HepG2 (cell line): ENCODE data around the gene CATSPERB.

Source experiments
- ESRRA ChIP-seq: sonication (generic); formaldehyde crosslinking; IDR thresholded peaks from 2 replicates; pipeline ENCODE4 v1.5.1; 2020; ENCODE audit warnings: mild to moderate bottlenecking, low read depth, missing genetic modification reagents
- EZH2 ChIP-seq: conservative IDR thresholded peaks from 2 replicates; pipeline ENCODE4 v1.6.1; 2012; ENCODE audit warnings: mild to moderate bottlenecking, low read depth, low read length, moderate library complexity
- MAFK ChIP-seq, 2 experiments: IDR thresholded peaks in 1 of 2; conservative IDR thresholded peaks in 1 of 2; 2 replicates each; pipeline ENCODE4 v1.6.1; 2011; ENCODE audit warnings: improper control_type of control experiment in 2 of 2, low read length in 2 of 2
- NFKB2 ChIP-seq: sonication (generic); formaldehyde crosslinking; IDR thresholded peaks from 2 replicates; pipeline ENCODE4 v1.4.0; 2020; ENCODE audit warnings: missing genetic modification reagents, borderline replicate concordance
- POLR2AphosphoS2 ChIP-seq: IDR thresholded peaks from 2 replicates; pipeline ENCODE4 v1.6.1; 2011; ENCODE audit warnings: low read depth, low read length, improper control_type of control experiment
- SUZ12 ChIP-seq: fragments of 150-350 bp; IDR thresholded peaks from 2 replicates; pipeline ENCODE4 v1.6.1; 2014; ENCODE audit warnings: low read depth, low read length
- ZNF20 ChIP-seq: sonication (generic); formaldehyde crosslinking; IDR thresholded peaks from 2 replicates; pipeline ENCODE4 v1.4.0; 2020; ENCODE audit warnings: mild to moderate bottlenecking, moderate library complexity, missing genetic modification reagents
- ZSCAN20 ChIP-seq: sonication (generic); formaldehyde crosslinking; IDR thresholded peaks from 2 replicates; pipeline ENCODE4 v1.4.0; 2020; ENCODE audit warnings: missing genetic modification reagents, mild to moderate bottlenecking, borderline replicate concordance
- TF ChIP-seq, protein P1 (sequence below): sonication (generic); formaldehyde crosslinking; IDR thresholded peaks from 2 replicates; pipeline ENCODE4 v1.8.1; 2023; ENCODE audit warnings: mild to moderate bottlenecking, missing genetic modification reagents, borderline replicate concordance

DNA sequence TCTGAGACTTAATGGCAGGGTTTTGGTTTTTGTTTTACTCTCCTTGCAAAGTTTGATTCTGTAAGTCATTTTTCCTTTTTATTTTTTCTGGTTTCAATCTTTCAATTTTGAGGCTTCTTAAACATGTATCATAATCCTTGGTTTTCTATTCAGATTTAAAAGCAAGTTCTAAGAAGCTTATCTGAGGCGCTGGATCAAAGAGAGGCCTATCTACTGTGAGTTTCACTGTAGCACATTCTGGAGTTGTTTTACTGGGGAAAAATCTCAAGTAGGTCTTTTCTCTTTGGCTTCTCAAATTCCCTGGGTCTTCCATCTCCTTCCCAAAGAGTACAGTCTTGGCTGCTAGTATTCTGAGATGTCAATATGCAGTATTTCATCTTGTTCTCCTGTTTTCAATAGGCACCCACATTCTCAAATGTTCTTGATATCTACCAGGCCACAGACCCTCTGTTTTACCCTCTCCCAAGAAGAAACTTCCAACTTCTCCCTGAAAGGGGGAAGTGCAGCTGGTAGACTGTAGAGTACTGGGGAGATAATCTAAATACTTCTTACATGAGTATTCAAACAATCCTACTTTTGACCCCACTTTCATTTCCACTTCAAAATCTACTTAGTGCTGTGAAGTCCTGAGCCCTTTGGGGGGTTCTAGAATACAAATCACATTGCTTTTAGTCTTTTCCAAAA lies 10.9 kb upstream of the CATSPERB start:
- TF ChIP-seq ESRRA (CRISPR knock-in tag) (no peak), SUZ12 (no peak), NFKB2 (CRISPR knock-in tag) (no peak), POLR2AphosphoS2 (no peak), MAFK (conservative IDR thresholded peaks at IDR 0.05 in 1 of 2, IDR thresholded peaks at IDR 0.05 in 1 of 2; ENCODE audit: low read length in 2 of 2) (no peak), EZH2 (no peak), ZSCAN20 (CRISPR knock-in tag) (no peak), ZNF20 (CRISPR knock-in tag) (no peak)
- TF ChIP-seq, protein P1, sequence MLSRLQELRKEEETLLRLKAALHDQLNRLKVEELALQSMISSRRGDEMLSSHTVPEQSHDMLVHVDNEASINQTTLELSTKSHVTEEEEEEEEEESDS = no peak
